Inflammatory macrophage (primary cell): Measurements from ENCODE around the gene WFS1.

Experiments
- DNase-seq, 2 donors: peaks; one replicate each; pipeline ENCODE4 v3.0.0-alpha.2; 2020 to 2022
- total RNA-seq, 18 experiments: gene quantifications; one replicate each; lab custom pipeline; 2026; ENCODE audit warnings: mixed read lengths in 6 of 18, inconsistent platforms in 2 of 18; lab: John Stamatoyannopoulos, UW

The WFS1 gene, protein sequence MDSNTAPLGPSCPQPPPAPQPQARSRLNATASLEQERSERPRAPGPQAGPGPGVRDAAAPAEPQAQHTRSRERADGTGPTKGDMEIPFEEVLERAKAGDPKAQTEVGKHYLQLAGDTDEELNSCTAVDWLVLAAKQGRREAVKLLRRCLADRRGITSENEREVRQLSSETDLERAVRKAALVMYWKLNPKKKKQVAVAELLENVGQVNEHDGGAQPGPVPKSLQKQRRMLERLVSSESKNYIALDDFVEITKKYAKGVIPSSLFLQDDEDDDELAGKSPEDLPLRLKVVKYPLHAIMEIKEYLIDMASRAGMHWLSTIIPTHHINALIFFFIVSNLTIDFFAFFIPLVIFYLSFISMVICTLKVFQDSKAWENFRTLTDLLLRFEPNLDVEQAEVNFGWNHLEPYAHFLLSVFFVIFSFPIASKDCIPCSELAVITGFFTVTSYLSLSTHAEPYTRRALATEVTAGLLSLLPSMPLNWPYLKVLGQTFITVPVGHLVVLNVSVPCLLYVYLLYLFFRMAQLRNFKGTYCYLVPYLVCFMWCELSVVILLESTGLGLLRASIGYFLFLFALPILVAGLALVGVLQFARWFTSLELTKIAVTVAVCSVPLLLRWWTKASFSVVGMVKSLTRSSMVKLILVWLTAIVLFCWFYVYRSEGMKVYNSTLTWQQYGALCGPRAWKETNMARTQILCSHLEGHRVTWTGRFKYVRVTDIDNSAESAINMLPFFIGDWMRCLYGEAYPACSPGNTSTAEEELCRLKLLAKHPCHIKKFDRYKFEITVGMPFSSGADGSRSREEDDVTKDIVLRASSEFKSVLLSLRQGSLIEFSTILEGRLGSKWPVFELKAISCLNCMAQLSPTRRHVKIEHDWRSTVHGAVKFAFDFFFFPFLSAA
- 3.1 to 27.6 (median 15.5) reads per million in 18 experiments for total RNA-seq

DNA sequence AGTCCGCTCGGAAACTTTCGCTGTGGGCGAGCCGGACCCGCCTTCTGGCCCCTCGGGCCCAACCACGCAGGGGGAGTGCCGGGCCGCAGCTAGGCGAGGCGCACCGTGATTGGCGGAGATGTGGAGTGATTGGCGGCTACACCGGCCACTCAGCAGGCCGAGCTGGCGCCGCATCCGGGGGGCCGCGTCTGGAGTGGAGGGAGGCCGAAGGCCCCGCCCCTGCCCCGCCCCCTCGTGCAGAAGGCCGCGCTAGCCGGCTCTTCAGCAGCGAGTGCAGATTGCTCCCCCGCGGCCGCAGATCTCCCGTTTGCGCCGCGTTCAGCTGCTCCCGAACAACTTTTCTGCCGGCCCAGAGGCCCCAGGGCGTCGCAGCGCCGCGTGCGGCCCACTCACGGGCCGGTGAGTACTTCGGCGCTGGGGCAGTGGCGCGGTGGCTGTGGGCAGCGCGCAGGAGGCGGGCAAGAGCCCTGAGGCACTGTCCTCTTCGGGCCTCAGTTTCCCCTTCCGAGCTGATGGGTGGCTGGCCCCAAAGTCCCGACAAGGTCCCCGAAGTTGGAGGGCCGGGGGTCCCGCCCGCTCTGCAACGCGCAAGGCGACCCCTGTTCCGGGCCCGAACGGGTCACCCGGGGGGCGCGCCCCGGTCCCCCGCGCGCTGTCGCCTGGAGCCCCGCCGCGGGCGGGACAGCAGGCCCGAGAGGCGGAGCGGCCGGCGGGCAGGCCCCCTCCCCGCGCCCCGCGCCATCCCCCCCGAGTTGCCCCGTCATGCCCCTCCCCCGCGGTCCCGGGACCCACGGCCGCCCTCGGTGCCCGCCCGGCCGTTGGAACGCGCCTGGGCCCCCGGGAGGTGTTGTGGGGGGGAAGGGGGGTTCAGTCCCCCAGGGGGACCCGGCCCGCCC, at the start of gene WFS1:
Gene WFS1 (plus strand): TSS at position 235 of the 896 bp plus-strand sequence. CDS start 7,606 bp downstream, outside the sequence.
- DNase-seq: peak; percentile 94 to 96

DNA sequence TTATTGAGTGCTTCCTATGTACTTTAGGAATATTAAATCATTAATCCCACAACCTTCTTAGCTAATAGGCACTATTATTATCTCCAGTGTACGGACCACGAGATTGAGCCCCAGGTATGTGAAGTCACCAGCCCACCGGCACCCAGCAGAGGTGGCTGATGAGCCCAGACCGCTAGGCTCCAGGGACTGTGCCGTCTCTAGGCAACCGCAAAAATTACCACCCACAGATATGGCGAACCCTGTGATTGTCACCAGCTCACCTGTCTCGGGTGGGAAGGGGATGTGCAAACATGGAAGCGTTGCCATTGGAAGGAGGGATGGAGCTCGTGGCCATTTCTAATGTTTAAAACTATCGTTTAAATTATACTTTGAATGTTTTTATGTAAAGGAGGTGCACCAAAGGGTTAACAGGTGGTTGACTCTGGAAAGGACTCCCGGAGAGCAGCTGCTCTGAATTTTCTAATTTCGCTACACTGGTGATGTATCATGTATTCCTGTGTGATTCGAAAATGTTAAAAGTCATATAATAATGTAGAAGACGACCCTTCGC, 48.3 kb upstream of the WFS1 start:
- no peak for DNase-seq

DNA sequence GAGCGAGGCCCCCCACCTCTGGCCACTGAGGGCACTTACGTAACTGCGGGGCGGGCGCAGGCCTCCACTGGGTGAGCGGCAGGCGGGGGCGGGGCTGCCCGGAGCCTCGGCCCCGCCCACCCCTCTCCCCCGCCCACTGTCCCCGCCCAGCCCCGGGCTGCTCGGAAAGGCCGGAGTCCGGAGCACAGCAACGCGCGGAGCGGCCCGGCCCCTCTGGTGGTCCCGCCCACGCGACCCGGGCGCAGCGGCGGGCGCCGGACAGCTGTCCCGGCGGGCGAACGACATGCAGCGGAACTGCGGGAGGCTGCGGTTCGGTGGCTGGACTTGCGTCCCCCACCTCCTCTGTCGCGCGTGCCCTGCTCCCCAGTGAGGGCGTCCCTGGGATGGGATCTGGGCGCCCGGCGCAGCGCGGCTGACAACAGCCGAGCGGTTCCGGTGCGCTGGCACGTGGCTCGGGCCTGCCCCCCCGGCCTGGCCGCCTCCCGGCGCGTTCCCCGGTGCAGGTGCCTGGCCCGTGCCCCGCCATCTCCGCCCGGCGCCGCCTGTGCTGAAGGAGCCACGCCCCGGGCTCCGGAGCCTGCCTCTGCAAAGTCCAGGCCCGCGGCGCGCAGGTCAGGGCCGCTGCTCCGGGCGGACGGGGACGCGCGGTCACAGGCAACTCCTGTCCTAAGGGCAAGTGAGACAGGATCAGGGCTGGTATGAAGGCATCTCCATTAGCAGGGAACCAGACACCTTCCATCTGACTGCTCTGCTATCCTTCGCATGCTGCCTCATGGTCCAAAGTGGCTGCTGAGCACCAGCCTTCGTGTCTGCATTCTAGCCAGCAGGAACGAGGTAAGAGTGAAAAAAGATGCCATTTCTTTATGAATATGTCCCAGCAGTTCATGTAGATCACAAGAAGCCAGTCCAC, 47.5 kb upstream of the WFS1 start:
- DNase-seq: no peak

DNA sequence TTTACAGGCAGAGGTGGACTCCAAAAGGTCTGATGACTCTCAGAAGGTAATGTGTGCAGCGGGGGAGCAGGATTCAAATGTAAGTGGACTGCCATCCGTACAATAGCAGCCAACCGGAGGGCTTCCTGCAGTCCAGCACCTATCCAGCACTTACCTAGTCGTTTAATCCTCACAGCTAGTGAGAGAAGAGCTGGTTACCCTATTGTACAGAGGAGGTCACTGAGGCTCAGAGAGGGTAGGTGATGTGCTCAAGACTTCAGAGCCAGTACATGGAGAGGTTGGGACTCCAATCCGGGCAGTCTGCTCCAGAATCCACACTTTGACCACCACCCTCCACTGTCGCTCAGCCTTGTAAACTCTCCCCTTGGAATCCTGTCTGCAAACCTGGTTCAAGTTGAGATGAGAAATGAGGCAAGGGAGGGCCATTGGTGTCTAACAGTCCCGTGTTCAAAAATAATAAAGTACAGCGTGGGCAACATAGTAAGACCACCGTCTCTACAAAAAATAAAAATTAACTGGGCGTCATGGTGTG, 46.8 kb upstream of the WFS1 start:
- DNase-seq: no peak

DNA sequence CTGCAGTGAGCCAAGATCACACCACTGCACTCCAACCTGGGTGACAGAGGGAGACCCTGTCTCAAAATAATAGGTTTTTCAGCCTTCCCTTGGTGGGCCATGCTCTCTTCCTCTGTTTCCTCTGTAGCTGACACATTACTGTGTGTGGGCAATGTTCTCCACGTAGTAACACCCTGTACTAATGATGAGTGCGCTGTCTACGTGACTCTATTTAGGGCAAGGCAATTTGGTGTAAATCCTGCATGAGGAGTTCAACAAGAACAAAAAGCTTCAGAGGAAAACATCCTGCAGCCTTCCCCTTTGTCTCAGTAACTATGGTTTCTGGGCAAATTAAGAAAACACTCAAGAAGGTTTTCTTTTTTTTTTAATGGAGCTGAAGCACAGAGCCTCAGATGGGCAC, 44.9 kb upstream of the WFS1 start:
- no peak for DNase-seq

DNA sequence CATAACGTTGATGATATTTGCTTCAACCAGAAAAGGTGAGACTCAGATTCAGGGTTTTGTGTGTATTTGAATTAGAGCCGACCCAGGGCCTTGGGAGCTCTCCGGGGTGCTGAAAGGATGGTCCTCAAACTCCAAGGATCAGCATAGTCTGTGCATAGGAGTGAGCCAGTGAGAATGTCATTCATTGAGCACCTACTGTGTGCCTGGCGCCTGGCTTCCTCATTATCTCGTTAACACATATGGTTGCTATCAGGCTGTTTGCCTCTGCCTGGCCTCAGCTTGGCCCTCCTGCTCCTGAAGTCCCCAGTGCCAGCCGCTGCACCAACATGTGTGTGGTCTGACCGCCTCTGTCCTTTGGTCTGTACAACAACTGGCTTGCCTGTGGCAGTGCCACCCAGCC, 44.2 kb upstream of the WFS1 start:
- no peak for DNase-seq

DNA sequence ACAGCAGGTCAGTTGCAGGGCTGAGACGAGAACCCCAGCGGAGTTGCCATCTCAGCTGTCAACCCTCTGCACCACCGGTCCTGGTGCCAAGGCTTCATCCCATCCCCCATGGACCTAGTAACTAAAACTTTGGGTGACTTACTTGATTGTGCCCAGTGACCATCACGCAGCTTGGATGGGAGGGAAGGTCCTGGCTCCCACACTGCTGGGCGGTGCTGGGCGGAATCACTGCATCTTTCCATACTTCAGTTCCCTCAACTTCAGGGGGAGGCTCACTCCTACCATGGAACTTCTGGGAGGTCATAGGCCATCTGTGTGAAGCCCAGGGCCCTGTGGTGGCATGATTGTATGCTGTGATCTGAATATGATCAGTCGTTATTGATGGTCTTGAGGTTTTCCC, 43.1 kb upstream of the WFS1 start:
- DNase-seq: no peak

DNA sequence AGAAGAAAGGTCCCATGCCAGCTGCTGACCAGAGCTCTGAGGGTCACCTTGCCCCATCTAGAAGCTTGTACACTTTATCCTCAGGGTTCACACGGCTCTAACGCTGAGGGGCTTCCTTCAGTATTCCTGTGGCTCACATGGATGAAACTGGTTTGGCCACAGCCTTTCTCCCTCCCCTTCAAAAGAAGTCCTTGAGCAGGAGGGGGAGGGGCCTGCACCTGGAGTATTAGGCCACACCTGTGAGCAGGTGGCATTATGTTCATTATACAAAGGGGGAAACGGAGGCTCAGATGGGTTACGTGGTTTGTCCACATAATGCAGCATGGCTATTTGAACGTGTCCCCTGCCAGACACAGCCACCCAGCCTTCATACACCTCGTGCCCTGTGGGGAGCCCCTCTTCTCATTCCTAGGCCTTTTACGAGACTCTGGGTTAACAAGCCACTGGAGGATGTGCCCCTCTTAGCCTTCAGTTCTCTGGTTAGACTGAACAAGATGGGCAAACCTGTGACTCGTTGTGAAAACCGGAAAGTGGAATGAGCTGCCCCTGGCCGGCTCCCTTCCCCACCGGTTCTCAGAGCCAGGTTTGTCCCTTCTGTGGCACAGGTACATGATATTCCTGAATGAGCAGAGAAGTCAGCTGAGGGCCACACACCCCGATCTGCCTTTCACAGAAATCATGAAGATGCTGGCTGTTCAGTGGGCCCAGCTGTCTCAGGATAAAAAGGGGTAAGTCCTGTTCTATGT, 42.1 kb upstream of the WFS1 start:
- no peak for DNase-seq

DNA sequence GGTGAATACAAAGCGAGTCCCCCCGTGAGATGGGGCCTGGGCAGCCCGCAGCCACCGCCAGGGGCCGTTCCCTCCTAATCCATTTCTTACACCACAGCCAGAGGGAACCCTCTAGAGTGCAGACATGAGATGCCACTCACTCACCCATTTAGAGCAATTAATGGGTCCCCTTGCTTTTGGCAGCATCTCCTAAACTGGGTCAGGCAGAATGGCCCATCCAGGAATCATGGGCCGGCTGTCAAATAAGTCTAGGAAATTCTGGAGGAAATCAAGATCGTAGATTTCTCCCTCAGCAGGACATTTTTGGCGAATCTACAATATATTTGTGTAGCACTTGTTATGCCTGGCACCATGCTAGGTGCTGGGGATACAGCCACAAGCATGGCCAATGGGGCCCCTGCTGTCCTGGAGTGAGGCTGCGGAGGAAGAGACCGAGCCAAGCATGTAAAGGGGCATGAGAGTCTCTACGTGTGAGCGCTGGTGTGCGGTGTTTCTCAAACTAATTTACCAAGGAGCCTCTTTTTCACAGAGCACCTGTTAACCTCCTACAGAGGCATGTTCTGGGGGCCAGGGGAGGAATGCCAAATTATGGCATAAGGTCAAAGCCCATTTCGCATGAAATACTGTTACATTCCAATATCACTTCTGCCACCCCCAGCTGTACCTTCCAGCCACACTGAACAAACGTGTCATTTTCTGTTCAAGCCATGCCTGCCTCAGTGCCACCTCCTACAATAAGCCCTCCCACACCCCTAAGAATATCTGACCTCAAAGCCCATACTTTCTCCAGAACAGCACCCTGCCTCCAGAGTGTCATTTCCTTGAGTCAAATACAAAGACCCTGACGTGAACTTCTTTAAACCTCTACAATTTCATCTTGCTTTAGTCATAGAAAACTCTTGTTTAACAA, 41.2 kb upstream of the WFS1 start:
- no peak for DNase-seq

DNA sequence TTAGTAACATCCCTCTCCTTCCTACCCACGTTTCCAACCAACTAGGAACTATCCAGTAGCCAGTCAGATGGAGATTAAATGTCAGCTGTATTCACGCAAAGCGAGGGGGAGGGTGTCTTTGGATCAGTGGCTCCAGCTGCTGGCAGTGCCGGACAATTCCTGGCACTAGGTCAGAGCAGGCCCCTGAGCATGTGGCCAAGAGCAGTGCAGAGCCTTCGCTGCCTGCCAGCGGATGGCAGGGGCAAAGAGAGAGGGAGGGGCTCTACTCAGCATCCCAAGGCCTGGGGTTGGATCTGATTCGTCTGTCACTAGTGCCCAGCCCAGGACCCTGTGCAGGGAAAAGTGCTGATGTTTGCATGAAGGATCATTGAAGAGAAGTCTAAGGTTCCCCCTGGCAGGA, 40.6 kb upstream of the WFS1 start:
- DNase-seq: no peak

DNA sequence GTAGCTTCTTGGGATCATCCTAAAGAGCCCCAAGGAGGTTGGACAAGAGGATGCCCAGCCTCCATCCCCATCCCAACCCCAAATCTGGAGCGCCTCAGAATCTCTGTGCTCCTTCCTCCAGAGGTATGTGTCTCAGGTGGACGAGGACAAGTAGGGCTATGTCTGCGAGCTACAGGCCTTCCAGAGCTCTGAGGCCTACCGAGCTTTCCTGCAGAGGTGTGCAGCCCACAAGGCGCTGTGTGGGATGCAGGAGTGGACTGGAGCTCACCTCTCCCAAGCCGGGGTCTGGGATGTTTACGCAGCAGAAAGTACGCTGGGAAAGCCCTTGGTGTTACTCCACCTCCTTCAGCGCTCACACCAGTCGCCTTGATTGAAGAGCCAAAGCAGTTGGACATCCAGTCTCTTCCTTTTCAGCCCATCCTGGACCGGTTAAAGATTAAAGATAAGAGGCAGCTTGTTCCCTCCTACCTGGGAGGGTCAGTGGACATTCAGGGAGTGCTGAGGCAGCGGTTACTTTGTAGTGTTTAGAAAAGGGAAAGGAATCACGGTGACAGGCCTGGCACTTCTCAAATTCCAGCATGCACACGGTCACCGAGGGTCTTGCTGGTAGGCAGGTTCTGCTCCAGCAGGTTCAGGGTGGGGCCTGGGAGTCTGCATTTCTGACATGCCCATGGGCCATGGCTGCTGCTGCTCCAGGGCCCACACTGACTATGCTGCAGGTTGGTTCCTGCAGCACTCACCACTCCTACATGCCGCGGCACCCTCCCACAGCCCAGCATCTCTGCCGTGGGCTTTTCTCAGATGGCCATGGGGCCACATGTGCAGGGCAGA, 39.8 kb upstream of the WFS1 start:
- DNase-seq: no peak

DNA sequence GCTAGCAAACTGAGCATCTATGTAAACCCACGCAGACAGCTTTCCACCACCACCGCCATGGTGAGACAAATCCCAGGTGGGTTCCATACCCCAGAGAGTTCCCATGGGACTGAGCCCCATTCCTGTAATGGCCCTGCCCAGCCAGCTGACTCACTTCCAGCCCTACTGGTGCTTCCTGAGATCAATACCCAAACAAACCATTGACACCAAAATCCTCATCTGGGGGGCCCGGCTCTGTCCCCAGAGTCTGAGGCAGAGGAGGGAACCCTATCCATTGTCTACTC, 39.2 kb upstream of the WFS1 start:
- no peak for DNase-seq

DNA sequence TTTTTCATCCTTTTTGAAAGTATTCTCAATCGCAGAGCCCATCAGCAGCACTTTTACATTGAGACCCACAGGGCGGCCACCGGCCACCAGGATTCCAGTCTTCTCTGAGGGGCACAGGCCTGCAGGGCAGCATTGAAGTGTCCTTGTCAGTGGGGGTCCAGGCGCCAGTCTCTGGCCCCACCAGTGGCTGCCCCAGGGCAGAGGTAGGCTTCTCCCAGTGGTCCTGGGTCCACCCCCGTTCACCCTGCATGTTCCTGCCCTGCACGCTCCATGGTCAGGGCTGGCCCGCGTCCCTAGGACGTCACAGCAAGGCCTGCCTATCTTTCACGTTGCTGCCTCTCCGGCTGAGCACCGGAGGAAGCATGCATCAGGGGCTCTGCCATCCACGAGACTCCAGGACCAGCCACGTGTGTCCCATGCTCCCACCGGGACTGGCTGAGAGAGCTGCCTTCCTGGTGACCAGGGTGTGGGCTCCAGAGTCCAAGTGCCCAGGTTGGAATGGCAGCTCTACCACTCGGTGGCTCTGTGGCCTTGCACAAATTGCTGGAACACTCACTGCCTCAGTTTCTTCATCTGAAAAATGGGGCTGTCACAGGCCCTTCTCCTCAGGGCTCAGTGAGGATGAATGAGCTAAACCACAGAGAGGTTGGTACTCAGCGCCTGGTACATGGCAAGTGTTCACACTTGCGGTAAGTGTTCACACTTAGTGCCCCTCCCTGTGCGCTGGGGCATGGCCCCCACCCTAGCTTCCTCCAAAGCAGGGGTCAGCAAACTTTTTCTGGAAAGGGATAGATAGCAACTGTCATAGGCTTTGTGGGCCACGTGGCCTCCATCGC, 38.6 kb upstream of the WFS1 start:
- no peak for DNase-seq

DNA sequence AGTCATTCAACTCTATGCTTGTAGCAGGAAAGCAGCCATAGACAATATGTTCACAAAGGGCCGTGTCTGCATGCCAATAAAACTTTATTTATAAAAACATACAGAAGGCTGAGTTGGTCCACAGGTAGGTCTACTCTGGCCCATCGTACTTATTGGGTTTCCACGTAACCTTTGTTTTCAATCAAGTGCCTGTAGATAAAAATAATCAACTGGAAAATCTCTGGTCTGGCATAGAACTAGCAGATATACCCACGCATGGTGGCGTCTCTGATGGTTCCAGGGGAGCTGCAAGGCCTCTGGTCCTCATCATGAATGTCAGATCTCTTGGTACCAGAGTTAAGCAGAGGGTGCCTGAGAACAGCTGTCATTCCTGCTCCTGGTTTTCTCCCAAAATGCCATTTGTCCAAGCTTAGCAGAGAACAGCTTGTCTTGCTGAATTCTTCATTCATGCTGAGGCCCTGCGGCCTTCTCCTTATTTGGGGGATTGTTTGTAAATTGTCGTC, 37.9 kb upstream of the WFS1 start:
- no peak for DNase-seq

DNA sequence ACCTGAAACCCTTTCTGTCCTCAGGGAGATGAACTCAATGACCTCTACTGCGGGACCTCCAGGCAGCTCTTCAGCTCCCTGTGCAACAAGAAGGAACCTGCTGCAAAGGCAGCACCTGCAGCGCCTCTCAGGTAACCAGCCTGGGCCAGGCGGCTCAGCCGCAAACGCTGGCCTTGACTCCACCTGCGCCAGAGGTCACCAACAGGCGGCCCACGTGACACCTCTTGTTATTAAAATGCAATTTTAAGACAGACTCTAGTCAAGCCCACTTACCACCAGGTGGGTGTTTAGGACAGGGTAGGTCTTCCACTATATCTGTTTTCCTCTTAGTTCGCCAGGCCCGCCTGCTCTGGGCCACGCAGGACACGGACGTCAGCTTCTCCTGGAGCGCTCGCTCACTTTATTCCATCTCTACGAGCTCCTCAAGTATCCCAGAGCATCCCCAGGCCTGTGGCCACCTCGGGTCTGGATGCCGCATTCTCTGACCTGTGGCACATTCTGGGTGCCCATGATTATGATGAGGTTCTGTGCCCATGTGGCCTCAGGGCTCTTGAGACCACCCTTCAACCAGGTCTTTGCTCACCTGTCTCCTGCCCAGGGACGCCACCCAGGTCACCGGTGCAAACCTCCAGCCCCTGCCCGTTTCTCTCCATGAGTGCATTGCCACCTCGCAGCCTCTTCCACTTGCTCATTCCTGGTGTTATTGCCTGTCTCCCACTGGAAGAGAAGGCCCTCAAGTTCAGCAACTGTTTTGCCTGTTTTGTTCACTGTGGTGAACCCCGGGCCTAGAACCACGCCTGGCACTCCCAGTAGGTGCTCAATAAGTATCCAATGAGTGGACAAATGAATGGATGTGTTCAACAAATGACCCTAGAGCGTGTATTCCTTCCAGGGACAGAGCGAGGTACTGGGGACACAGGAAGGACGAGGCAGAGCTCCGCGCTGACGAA, 36.5 kb upstream of the WFS1 start:
- DNase-seq: no peak

DNA sequence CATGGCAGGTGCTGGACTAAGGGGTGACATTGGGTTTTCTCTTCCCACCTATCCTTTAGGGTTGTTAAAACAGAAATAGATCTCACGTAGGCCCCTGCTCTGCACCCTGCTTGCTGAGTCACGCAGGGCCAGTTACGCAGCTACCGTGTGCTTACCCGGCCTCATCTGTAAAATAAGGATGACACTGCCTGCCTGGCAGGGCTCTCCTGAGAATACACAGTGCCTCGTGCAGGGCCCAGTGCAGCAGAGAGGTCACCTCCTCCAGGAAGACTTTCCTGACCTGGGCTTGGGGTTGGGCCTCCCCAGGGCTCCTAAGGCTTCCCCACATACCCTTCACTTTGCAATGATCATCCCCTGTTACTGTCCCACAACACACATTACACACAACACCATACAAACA, 35.7 kb upstream of the WFS1 start:
- no peak for DNase-seq
